Measurements from ENCODE around the gene SESN1. TPM values are rescaled to one million over a fixed set of nuclear protein-coding genes. Genes with fewer than 3 reads are reported as not detected.

SESN1 gene
- total RNA-seq, 1 donor from 2014 or later, result 36.9 TPM

DNA sequence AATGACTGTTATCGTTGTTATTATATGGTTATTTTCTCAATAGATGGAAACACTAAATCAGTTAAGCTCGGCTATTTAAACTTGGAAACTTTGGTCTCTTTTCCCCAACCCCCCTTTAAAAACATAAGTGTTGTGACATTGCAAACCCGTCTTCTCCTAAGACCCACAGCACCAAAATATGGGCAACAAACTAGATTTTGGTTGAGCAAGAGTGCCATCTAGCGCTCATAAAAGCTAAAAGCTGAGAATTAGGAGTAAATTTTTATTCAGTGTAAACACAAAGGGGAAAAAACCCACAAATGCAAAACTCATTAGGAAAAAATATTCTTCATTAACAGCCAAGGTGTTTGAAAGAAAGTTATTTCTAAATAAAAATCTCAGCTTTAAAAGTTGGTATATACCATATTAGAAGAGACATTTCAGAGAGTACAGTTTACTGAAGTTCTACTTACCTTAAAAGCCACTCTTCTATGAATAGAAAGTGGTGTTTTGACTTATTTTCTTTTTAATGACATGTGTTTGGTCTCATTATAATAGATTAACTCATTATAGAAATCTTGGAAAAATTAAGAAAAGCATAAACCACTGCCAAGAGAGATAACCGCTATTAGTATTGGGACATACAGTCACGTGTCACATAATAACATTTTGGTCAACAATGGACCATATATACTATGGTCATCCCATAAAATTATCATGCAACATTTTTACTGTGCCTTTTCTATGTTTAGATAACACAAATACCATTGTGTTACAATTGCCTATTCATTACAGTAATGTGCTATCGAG, 21.1 kb downstream of the SESN1 start:
- Histone ChIP-seq H3K4me3 (no peak overlapping the region), H3K9me3 (no peaks in the 10 kb centered on the region), H3K36me3 (no peaks in the 10 kb centered on the region), H3K27ac (no peak overlapping the region), H3K27me3 (no peaks in the 10 kb centered on the region), H3K4me1 (peaks cover 19% of the 10 kb centered on the region)
- intact Hi-C loops (cut with DNase I), result loop anchor here (5.0 kb wide), 1 partner anchor 531 kb away; no protein-coding TSS in a partner anchor
- DNase-seq (no peak), ATAC-seq (peak; percentile 79)
- TF ChIP-seq CTCF (IDR thresholded peaks at IDR 0.05), result peak; percentile 70

DNA sequence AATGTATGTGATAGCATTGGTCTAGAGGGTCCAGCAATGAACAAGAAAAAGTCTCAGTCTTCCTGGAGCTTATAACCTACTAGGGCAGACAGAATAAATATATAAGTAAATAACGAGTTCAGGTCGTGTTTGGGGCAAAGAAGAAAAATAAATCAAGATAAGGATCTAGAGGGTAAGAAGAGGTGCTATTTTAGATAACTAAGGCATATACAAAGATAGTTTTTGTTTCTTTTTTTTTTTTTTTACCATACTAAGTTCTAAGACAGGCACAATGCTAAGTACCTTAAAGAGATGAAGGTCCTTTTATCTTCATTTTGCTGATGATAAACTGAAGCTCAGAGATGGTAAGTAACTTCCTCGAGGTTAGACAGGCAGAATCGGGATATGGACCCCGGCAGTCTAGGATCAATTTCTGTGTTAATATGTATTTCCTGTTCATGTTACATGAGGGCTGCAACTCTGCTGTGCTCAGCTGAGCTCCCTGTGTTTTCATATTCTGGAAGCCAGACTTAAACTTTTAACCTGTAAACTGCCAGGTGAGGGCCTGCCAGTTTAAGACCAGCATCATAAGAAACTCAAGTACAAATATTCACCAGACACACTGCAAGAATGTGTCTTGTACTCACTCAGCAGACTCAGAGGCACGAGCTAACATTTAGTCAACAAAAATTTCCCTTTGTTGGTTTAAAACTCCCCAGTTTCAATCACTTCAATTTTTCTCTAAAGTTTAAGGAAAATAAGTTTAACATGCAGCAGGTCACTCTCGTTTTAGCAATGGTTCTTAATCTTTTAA, 23.3 kb downstream of the SESN1 start:
- intact Hi-C loops (cut with DNase I), result loop anchor here (5.0 kb wide), 1 partner anchor 529 kb away; no protein-coding TSS in a partner anchor
- DNase-seq, result no peak
- H3K27ac ChIP-seq, result no peak overlapping the region
- H3K27me3 ChIP-seq, result no peaks in the 10 kb centered on the region
- H3K36me3 ChIP-seq, result no peaks in the 10 kb centered on the region
- no peak overlapping the region for H3K4me3 ChIP-seq
- no peak for ATAC-seq
- H3K9me3 ChIP-seq, result no peaks in the 10 kb centered on the region
- peaks cover 19% of the 10 kb centered on the region for H3K4me1 ChIP-seq
- TF ChIP-seq CTCF (IDR thresholded peaks at IDR 0.05), result no peak

- H3K9me3 ChIP-seq, result no peaks in the 10 kb centered on the region
- no peak for DNase-seq
- no peaks in the 10 kb centered on the region for H3K27me3 ChIP-seq
- no peak overlapping the region for H3K27ac ChIP-seq
- ATAC-seq, result no peak
- TF ChIP-seq CTCF (IDR thresholded peaks at IDR 0.05), result no peak
- intact Hi-C loops (cut with DNase I), result loop anchor here (5.0 kb wide), 1 partner anchor 527 kb away; no protein-coding TSS in a partner anchor
- peaks cover 19% of the 10 kb centered on the region for H3K4me1 ChIP-seq
- no peaks in the 10 kb centered on the region for H3K36me3 ChIP-seq
- H3K4me3 ChIP-seq, result no peak overlapping the region
These were observed 24.9 kb downstream of the SESN1 start for GRCh38 chr6:109069746-109070145.

DNA sequence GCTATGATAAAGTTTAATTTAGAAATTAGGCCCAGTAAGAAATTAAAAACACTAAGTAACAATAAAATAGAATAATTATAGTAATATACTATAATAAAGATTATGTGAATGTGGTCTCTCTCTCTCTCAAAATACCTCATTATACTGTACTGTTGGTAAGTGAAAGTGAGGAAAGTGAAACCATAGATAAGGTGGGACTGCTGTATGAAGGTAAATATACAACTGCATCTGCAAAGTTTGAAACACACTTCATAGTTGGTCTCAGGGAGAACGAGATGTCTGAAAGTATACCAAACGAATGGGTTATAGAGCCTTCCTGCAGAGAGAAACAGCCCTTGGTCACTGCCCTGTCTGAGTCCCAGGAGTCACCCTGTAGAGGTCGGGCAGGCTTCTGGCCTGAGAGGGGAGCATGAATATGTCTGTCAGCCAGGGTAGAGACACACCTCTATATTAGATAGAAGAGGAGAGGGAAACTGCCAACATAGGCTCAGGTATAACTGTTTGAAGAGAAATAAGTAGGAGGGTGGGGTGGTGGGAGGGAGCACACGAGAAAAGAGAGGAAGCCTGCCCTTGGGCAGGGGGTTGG, 31.8 kb downstream of the SESN1 start:
- intact Hi-C loops (cut with DNase I), result no loop called here
- Histone ChIP-seq H3K27ac (no peak overlapping the region), H3K27me3 (no peaks in the 10 kb centered on the region), H3K36me3 (no peaks in the 10 kb centered on the region), H3K9me3 (no peaks in the 10 kb centered on the region), H3K4me3 (no peak overlapping the region), H3K4me1 (peaks cover 25% of the 10 kb centered on the region)
- ATAC-seq (peak; percentile 15), DNase-seq (no peak)
- TF ChIP-seq CTCF (IDR thresholded peaks at IDR 0.05), result no peak

- no peaks in the 10 kb centered on the region for H3K36me3 ChIP-seq
- no peak for TF ChIP-seq CTCF (IDR thresholded peaks at IDR 0.05)
- no peaks in the 10 kb centered on the region for H3K9me3 ChIP-seq
- no peak overlapping the region for H3K27ac ChIP-seq
- H3K4me3 ChIP-seq, result no peak overlapping the region
- peaks cover 25% of the 10 kb centered on the region for H3K4me1 ChIP-seq
- DNase-seq (no peak), ATAC-seq (no peak)
- intact Hi-C loops (cut with DNase I), result no loop called here
- H3K27me3 ChIP-seq, result no peaks in the 10 kb centered on the region
These were observed 32.4 kb downstream of the SESN1 start for GRCh38 chr6:109062216-109062615.
